ENCODE measurements around the gene FAM171A2.

- TF ChIP-seq CTCF (IDR thresholded peaks at IDR 0.05), result no peak
- no peak for TF ChIP-seq EZH2 (IDR thresholded peaks at IDR 0.05; ENCODE audit: borderline replicate concordance, insufficient read depth, low read depth, low read length, poor library complexity, severe bottlenecking)
Observed at GRCh38 chr17:44309472-44309871, 54.2 kb downstream of the FAM171A2 start.
